HG02852 (cell line): ENCODE data around the gene TRAP1.
"Not testable (repeated sequence)": the region's sequence is repeated elsewhere in the genome, so short reads cannot be mapped to it uniquely, and the experiment has no call there.

Source experiments
- ATAC-seq: cut with Tn5 transposase; IDR thresholded peaks from one replicate; pipeline ENCODE4 v1.9.1; 2021; ENCODE audit warnings: mild to moderate bottlenecking, moderate library complexity; ENCODE audit not compliant: unreplicated experiment

TRAP1 gene

GRCh38 chr16:3714378-3714777, 2.9 kb downstream of the TRAP1 start:
- not testable (repeated sequence) for ATAC-seq

- no peak for ATAC-seq
Observed at GRCh38 chr16:3713587-3714242, 3.6 kb downstream of the TRAP1 start.

GRCh38 chr16:3712861-3713372, 4.4 kb downstream of the TRAP1 start:
- ATAC-seq = no peak

- no peak for ATAC-seq
Observed at GRCh38 chr16:3706253-3707012, 10.9 kb downstream of the TRAP1 start.

- no peak for ATAC-seq
Observed at GRCh38 chr16:3702082-3702481, 15.2 kb downstream of the TRAP1 start.

GRCh38 chr16:3701531-3701930, 15.8 kb downstream of the TRAP1 start:
- ATAC-seq = no peak

GRCh38 chr16:3698941-3699340, 18.4 kb downstream of the TRAP1 start:
- ATAC-seq = no peak

- ATAC-seq = no peak
Observed at GRCh38 chr16:3696425-3697218, 20.7 kb downstream of the TRAP1 start.

- no peak for ATAC-seq
Observed at GRCh38 chr16:3695610-3696369, 21.5 kb downstream of the TRAP1 start.

GRCh38 chr16:3694051-3694450, 23.3 kb downstream of the TRAP1 start:
- no peak for ATAC-seq

- no peak for ATAC-seq
Observed at GRCh38 chr16:3691761-3692160, 25.6 kb downstream of the TRAP1 start.

GRCh38 chr16:3690980-3691720, 26.2 kb downstream of the TRAP1 start:
- ATAC-seq = no peak

GRCh38 chr16:3690470-3690928, 26.8 kb downstream of the TRAP1 start:
- peak; percentile 61 for ATAC-seq

- no peak for ATAC-seq
Observed at GRCh38 chr16:3689731-3690130, 27.6 kb downstream of the TRAP1 start.

GRCh38 chr16:3687792-3688191, 29.5 kb downstream of the TRAP1 start:
- ATAC-seq = no peak

GRCh38 chr16:3687021-3687420, 30.3 kb downstream of the TRAP1 start:
- no peak for ATAC-seq

GRCh38 chr16:3681206-3681605, 36.1 kb downstream of the TRAP1 start:
- no peak for ATAC-seq

- ATAC-seq = no peak
Observed at GRCh38 chr16:3677994-3678393, 39.3 kb downstream of the TRAP1 start.

GRCh38 chr16:3675601-3676130, 41.7 kb downstream of the TRAP1 start:
- ATAC-seq = no peak
